ENCODE data around the gene MRFAP1L1. TPM values are rescaled to one million over a fixed set of nuclear protein-coding genes. Genes with fewer than 3 reads are reported as not detected.

MRFAP1L1 gene
- total and polyA plus RNA-seq, 9 of the 15 experiments (the other 6 are each of a cell fraction or from before 2014, with no cell fraction given), result 37.6 to 111 (median 83.8) TPM

DNA sequence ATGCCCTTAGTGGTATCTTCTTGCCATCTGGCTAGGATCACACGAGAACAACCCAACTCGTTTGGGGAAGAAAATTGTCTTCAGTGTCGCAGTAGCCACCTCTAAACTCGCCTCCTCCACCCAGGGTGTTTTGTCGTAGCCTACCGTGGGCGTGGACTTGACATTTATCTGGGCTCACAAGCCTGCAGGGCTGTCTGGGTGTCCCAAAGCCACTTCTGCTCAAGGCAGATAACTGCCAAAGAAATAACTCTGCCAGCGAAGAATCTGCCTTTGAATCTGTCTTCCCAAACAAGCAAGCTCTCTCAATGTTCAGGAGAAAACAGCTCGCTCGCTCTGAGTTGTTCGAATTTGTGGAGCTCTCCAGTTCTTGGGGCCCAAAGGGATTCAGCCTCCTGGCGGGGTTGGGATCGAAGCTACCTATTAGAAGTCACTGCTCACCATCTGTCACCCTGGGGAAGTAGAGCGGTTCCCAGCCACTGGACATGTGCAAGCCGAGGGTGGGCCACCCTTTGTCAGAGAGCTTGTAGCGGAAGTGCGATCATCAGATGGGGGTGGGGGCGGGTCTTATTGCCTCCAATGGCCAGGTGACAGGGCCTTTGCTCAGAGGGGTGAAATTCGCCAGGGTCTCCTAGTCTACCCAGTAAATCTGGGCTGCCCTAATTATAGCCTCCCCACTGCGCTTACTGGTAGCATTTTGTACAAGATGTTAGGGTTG is 21.1 kb upstream of the MRFAP1L1 start (continued):
- TF ChIP-seq, protein P1, sequence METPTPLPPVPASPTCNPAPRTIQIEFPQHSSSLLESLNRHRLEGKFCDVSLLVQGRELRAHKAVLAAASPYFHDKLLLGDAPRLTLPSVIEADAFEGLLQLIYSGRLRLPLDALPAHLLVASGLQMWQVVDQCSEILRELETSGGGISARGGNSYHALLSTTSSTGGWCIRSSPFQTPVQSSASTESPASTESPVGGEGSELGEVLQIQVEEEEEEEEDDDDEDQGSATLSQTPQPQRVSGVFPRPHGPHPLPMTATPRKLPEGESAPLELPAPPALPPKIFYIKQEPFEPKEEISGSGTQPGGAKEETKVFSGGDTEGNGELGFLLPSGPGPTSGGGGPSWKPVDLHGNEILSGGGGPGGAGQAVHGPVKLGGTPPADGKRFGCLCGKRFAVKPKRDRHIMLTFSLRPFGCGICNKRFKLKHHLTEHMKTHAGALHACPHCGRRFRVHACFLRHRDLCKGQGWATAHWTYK (CRISPR knock-in tag; IDR thresholded peaks at IDR 0.05), result no peak; the same call in 1 of the 2 replicates
- TF ChIP-seq CEBPB (tag; IDR thresholded peaks at IDR 0.05) (no peak), MTA1 (IDR thresholded peaks at IDR 0.05; ENCODE audit: borderline replicate concordance) (peak; percentile 88), ZNF311 (CRISPR knock-in tag; IDR thresholded peaks at IDR 0.05) (no peak), SLC30A9 (CRISPR knock-in tag; IDR thresholded peaks at IDR 0.05) (no peak), MEIS2 (IDR thresholded peaks at IDR 0.05; ENCODE audit: partially characterized antibody) (peak; percentile 93), HDAC8 (tag; IDR thresholded peaks at IDR 0.05) (0 out of 2 replicates have a peak, but pooled peaks have one; percentile 50), TBL1XR1 (IDR thresholded peaks at IDR 0.05; ENCODE audit: low read length in 2 of 2) (peak; percentile 34 to 97), GABPA (tag; conservative IDR thresholded peaks at IDR 0.05; ENCODE audit: low read depth) (peak; percentile 76), ZNF133 (CRISPR knock-in tag; IDR thresholded peaks at IDR 0.05) (no peak), MAFF (IDR thresholded peaks at IDR 0.05; ENCODE audit: low read length) (no peak), PHB2 (IDR thresholded peaks at IDR 0.05; ENCODE audit: low read depth) (peak; percentile 92), ZNF79 (CRISPR knock-in tag; IDR thresholded peaks at IDR 0.05; ENCODE audit: low read depth) (no peak), KAT2B (IDR thresholded peaks at IDR 0.05; ENCODE audit: low read depth, low read length) (no peak), SOX6 (IDR thresholded peaks at IDR 0.05) (peak; percentile 97), CBX3 (IDR thresholded peaks at IDR 0.05; ENCODE audit: borderline replicate concordance in 1 of 2, low read length in 2 of 2) (no peak), SMARCC2 (IDR thresholded peaks at IDR 0.05; ENCODE audit: low read depth) (peak; percentile 92), SNIP1 (IDR thresholded peaks at IDR 0.05; ENCODE audit: low read depth) (no peak)
- TF ChIP-seq, protein P2, sequence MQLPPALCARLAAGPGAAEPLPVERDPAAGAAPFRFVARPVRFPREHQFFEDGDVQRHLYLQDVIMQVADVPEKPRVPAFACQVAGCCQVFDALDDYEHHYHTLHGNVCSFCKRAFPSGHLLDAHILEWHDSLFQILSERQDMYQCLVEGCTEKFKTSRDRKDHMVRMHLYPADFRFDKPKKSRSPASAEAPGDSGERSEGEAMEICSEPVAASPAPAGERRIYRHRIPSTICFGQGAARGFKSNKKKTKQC (CRISPR knock-in tag; IDR thresholded peaks at IDR 0.05), result no peak
- TF ChIP-seq, protein P3, sequence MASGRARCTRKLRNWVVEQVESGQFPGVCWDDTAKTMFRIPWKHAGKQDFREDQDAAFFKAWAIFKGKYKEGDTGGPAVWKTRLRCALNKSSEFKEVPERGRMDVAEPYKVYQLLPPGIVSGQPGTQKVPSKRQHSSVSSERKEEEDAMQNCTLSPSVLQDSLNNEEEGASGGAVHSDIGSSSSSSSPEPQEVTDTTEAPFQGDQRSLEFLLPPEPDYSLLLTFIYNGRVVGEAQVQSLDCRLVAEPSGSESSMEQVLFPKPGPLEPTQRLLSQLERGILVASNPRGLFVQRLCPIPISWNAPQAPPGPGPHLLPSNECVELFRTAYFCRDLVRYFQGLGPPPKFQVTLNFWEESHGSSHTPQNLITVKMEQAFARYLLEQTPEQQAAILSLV (tag; IDR thresholded peaks at IDR 0.05), result no peak
- TF ChIP-seq, protein P4, sequence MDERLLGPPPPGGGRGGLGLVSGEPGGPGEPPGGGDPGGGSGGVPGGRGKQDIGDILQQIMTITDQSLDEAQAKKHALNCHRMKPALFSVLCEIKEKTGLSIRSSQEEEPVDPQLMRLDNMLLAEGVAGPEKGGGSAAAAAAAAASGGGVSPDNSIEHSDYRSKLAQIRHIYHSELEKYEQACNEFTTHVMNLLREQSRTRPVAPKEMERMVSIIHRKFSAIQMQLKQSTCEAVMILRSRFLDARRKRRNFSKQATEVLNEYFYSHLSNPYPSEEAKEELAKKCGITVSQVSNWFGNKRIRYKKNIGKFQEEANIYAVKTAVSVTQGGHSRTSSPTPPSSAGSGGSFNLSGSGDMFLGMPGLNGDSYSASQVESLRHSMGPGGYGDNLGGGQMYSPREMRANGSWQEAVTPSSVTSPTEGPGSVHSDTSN (CRISPR knock-in tag; IDR thresholded peaks at IDR 0.05; ENCODE audit: low read depth), result no peak
- TF ChIP-seq, protein P4 (tag; conservative IDR thresholded peaks at IDR 0.05; ENCODE audit: low read depth), result peak; percentile 87
- TF ChIP-seq, protein P5, sequence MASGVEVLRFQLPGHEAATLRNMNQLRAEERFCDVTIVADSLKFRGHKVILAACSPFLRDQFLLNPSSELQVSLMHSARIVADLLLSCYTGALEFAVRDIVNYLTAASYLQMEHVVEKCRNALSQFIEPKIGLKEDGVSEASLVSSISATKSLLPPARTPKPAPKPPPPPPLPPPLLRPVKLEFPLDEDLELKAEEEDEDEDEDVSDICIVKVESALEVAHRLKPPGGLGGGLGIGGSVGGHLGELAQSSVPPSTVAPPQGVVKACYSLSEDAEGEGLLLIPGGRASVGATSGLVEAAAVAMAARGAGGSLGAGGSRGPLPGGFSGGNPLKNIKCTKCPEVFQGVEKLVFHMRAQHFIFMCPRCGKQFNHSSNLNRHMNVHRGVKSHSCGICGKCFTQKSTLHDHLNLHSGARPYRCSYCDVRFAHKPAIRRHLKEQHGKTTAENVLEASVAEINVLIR (CRISPR knock-in tag; IDR thresholded peaks at IDR 0.05), result peak; percentile 37; the same call in 1 of the 2 replicates
